Stimulated activated CD8-positive, alpha-beta memory T cell treated with anti-CD3 and anti-CD28 coated beads, Interleukin-7, amount 100 ng/mL, for 4 hours (primary cell): Measurements from ENCODE around the gene CDH12.

Experiments used
- DNase-seq, 2 donors: peaks; one replicate each; pipeline ENCODE4 v3.0.0-alpha.2; 2020; ENCODE audit warnings: low read depth in 2 of 2

The CDH12 gene

GRCh38 chr5:22764736-22765135, 88.4 kb downstream of the CDH12 start:
- no peak for DNase-seq

GRCh38 chr5:22757776-22758175, 95.4 kb downstream of the CDH12 start:
- DNase-seq = no peak

- DNase-seq = no peak
These were observed 99.0 kb downstream of the CDH12 start for GRCh38 chr5:22754155-22754554.

DNA sequence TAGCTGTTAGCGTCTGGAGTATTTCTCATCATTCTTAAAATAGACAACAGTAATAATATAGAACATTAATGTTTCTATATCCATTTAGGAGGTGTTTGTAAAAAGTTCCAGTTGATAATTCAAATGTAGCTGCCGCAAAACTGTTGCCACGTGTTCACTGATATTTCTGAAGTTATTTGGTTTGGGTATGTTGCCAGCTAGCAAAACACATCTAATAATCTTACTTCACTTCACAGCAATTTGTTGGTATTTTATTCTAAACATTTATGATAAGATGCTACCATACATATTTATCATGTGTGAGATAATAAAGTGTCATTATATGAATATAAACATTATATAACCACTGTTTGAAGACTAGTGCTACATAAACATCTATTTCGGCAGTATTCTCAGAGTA, 101.6 kb downstream of the CDH12 start:
- no peak for DNase-seq

DNA sequence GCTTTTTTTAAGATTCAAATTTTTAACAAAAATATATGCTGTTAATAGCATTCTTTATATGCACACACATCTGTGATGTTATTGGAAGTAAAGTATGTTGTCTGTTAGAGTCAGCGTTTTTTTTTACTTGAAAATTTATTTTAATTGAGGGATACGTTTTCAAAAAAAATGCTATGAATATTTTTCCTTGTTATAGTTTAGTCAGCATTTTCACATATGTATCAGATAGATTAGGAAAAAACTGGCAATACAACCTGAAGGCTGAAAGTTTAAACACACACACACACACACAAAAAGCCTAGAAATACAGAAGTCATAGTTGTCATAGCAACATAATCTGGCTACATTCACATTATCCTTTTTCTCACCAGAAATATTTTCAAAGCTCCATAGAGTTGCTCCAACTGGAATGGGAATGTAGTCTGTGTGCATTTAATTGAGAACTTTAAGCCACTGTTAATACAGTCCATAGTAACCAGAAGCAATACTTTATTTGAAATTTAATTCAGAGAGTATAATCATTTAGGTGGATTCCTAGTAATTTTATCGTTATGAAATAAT, 116.6 kb downstream of the CDH12 start:
- no peak for DNase-seq

DNA sequence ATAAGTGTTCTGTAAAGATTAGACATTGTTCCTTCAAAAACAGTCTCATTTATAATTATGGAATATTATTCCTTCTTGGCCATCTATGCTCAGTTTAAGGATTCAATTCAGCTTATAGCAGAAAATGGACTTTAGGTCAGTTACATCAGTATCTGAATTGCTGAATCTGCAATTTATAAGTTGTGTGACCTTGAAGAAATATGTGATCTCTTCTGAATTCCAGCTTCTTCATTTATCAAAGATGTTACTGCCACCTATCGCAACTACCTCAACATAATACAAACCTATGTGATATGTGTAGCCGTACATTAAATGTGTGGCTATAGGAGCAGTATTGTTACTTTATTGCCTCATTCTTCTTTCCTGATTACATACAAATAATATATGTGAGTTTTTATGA, 118.2 kb downstream of the CDH12 start:
- DNase-seq = no peak

- no peak for DNase-seq
These were observed 124.5 kb downstream of the CDH12 start for GRCh38 chr5:22728610-22729009.

- no peak for DNase-seq
These were observed 130.7 kb downstream of the CDH12 start for GRCh38 chr5:22722491-22722890.

- DNase-seq = no peak
These were observed 131.1 kb downstream of the CDH12 start for GRCh38 chr5:22722056-22722455.

DNA sequence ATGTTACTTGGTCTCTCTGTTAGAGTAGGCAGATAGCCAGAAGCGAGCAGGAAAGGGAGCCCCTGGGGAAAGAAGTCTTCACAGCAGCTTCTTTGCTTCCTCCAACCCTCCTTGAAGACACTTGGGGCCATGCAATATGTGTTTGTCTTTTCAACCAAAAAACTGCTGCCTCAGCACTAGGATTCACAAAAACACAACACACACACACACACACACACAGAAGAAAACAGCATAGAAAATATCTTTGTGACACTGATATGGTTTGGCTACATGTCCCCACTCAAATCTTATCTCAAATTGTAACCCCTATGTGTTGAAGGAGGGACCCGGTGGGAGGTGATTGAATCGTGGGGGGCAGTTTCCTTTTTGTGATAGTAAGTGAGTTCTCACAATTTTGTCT, 133.3 kb downstream of the CDH12 start:
- no peak for DNase-seq

DNA sequence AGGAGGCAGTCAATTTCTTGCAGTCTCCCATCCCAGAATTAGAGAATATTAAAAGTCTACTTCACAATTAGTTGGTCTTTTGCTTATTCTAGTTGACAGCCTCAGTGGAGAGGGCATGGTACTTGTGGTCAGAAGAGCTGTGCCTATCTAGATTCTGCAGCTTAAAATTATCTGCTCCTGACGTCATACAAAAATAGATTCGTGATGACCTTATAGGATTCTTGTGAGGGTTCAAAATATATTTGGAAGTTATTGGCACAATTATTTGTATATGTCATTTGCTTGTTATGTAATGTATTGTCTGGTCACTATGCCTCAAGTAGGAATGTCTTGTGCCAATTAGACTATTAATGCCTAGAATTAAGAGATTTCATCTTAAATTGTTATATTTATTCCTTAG, 142.5 kb downstream of the CDH12 start:
- no peak for DNase-seq

- no peak for DNase-seq
These were observed 143.4 kb downstream of the CDH12 start for GRCh38 chr5:22709743-22710142.

GRCh38 chr5:22708770-22709328, 144.3 kb downstream of the CDH12 start:
- no peak for DNase-seq

GRCh38 chr5:22706901-22707300, 146.2 kb downstream of the CDH12 start:
- no peak for DNase-seq

DNA sequence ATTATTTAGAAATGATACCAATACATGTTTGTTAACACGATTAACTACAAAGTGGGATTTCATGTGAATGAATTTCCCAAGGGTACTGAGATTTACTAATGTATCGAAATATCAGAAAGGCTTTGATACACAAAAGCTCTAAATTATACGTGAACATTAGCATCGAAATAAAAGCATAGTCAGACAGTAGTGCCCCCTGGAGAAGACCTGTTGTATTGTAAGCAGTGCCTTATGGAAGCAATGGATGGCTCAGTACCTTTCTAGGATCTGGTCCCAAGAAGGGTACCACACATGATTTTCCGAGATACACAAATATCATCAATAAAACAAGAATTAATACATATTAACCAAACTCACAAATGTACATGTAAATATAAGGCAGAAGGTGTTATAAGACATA, 153.8 kb downstream of the CDH12 start:
- no peak for DNase-seq

DNA sequence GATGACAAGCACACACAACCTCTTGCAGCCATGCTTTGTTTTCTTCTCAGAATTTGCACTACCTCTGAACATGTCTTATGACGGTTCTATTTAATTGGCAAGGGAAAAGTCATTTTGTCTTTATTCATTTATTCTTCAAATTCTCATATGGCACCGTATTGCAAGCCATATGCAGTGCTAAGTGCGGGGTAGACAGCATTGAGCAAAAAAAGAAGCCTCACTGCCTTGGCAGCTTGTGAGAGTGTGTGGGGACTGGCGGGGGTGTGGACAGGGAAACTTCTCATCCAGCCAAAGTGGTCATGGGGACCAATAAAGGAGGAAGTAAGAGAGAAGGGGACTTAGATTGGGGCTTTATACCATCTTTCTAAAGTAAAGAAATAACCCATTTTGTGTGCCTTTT, 160.0 kb downstream of the CDH12 start:
- DNase-seq = no peak

- no peak for DNase-seq
These were observed 170.1 kb downstream of the CDH12 start for GRCh38 chr5:22683050-22683449.

- DNase-seq = no peak
These were observed 174.3 kb downstream of the CDH12 start for GRCh38 chr5:22678886-22679285.

DNA sequence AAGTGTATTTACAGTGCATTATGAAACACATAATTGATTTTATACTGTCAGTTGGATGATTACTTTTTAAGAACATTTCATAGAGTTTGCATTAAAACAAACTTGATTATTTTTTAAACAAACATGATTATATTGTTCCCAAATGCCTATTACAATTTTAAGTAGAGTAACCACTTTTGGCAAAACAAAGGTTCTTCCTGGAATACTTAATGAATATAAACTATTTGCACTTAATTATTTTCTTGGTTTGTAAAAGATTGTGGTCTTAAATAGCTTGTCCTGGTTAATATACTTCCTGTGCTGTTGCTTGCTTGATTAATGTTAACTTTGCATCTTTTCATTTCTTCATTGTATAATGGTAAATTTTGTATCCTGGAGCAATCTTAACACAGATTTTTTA, 180.0 kb downstream of the CDH12 start:
- no peak for DNase-seq

- no peak for DNase-seq
These were observed 183.8 kb downstream of the CDH12 start for GRCh38 chr5:22669345-22669744.

DNA sequence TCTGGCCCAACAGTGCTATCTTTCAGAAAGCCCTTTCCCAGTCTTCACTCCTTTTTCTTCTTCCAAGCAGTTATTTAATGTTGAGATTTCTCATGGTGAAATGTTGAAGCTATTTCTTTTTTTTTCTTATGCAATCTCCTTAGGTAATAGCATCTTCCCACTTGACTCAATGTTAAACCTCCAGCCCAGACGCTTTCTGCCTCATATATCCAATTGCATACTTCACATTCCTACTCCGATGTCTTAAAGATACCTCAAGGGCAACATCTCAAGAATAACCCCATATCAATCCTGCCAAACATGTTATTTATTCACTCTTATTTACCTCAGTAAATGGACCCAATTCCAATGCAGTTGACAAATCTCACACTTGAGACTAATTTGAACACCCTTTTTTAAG, 187.3 kb downstream of the CDH12 start:
- DNase-seq = no peak

DNA sequence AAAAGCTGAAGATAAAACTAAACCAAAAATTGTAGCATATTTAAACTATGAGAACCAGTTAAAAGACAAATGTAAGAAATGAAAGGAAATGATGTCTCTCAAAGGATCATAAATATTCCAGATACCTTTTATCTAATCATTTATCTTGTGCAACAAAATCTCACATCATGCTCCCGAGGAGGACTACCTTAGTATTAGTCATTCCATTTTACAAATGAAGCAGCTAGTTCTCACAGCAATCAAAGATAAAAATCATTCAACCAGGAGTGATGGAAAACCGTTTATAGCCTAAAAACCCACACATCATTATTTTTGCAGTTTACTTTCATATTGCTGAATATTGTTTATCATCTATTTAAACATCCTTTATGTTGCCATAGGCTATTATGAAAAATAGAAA, 190.0 kb downstream of the CDH12 start:
- no peak for DNase-seq

DNA sequence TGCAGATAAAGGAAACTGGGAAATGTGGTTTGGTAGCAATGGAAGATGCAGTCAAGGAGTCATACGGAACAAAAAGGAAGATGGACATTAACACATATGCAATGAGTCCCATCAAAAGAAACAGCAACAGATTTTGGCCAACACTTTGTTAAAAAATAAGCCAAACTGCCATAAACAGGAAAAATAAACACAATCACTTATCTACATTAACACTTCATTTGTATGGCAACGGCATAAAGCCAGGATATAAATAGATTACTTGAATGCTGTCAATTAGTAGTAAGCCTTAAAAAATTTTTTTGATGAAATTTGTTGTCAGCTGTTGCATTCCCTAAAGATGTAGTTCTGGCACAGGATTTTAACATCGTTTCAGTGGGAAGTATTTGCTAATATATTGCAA, 190.8 kb downstream of the CDH12 start:
- no peak for DNase-seq

- no peak for DNase-seq
These were observed 201.8 kb downstream of the CDH12 start for GRCh38 chr5:22651355-22651754.
